ENCODE data around the gene ARMC12. TPM values are rescaled to one million over a fixed set of nuclear protein-coding genes. Genes with fewer than 3 reads are reported as not detected.

Gene ARMC12
- total and polyA plus RNA-seq, 2 donors (not counting 3 experiments of a cell fraction or from before 2014, with no cell fraction given): 0.91 to 1.9 TPM

DNA sequence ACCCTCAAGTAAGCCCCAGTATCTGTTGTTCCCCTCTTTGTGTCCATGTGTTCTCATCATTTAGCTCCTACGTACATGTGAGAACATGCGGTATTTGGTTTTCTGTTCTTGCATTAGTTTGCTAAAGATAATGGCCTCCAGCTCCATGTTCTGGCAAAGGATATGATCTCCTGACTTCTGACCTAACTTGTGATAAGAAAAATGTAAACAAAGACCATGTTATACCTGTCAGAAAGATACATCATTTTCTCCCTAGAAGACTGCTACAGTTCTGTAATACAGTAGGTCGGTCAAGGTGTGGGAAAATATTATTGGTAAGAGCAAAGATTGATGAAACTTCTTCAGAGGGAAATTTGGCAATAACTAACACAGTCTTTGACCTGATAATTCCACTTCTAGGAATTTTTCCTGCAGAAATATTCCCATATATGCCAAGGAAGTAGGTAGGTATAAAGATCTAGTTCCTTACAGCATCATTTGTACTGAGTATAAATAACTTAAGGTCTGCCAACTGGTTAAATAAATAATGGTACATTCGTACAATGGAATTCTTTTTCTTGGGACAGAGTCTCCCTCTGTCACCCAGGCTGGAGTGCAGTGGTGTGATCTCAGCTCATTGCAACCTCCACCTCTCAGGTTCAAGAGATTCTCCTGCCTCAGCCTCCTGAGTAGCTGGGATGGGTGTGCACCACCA lies 29.0 kb upstream of the ARMC12 start:
- Histone ChIP-seq H3K27me3 (ENCODE audit: control insufficient read depth in 2 of 2, insufficient read depth in 2 of 2, low read length in 2 of 2) (no peaks in the 10 kb centered on the region), H3K4me3 (replicated peaks in 1 of 3; ENCODE audit: insufficient read depth in 1 of 3, low read depth in 1 of 3, low read length in 3 of 3) (no peak overlapping the region), H2AFZ (ENCODE audit: low read depth, low read length) (no peak overlapping the region), H3K9me3 (replicated peaks; ENCODE audit: control insufficient read depth, insufficient read depth, low read length) (no peaks in the 10 kb centered on the region), H3K4me2 (ENCODE audit: insufficient read depth, low read length) (no peak overlapping the region), H3K4me1 (ENCODE audit: control insufficient read depth, extremely low read depth, insufficient read depth, low read length) (peaks cover 3% of the 10 kb centered on the region), H3K36me3 (ENCODE audit: control insufficient read depth in 2 of 2, extremely low read depth in 1 of 2, insufficient read depth in 2 of 2, low read length in 2 of 2) (no peaks in the 10 kb centered on the region), H3K79me2 (ENCODE audit: control insufficient read depth, insufficient read depth, low read length) (no peaks in the 10 kb centered on the region), H3K9me1 (replicated peaks; ENCODE audit: control insufficient read depth, extremely low read depth, insufficient read depth, low read length) (no peaks in the 10 kb centered on the region), H3K9ac (replicated peaks; ENCODE audit: extremely low read depth, insufficient read depth, low read length) (no peak overlapping the region), H4K20me1 (replicated peaks; ENCODE audit: control insufficient read depth, extremely low read depth, insufficient read depth, low read length) (no peaks in the 10 kb centered on the region), H3K27ac (ENCODE audit: insufficient read depth, low read depth, low read length) (no peak overlapping the region)
- BruUV-seq (replicated peaks): no TSS peak
- ChIA-PET POLR2A (no interaction called here), CTCF (no interaction called here)
- no peak for FAIRE-seq
- TF ChIP-seq POLR2AphosphoS5 (IDR thresholded peaks at IDR 0.05; ENCODE audit: insufficient read depth, low read depth, low read length): no peak
- no peak for TF ChIP-seq POLR2A (IDR thresholded peaks at IDR 0.05; ENCODE audit: low read depth, low read length)
- no peak for TF ChIP-seq FOS (IDR thresholded peaks at IDR 0.05; ENCODE audit: borderline replicate concordance, insufficient read depth, low read length)
- TF ChIP-seq GATA2 (IDR thresholded peaks at IDR 0.05; ENCODE audit: insufficient read depth, insufficient read length, low read depth, low read length): no peak
- no peak for TF ChIP-seq MAX (IDR thresholded peaks at IDR 0.05; ENCODE audit: insufficient read depth, insufficient read length)
- TF ChIP-seq CTCF (IDR thresholded peaks at IDR 0.05; ENCODE audit: extremely low read depth in 1 of 2, insufficient read depth in 1 of 2, low read depth in 1 of 2, low read length in 2 of 2): no peak
- TF ChIP-seq EZH2 (IDR thresholded peaks at IDR 0.05; ENCODE audit: borderline replicate concordance, low read depth, low read length, severe bottlenecking): no peak
- TF ChIP-seq MYC (IDR thresholded peaks at IDR 0.05; ENCODE audit: low read depth, low read length): no peak
- TF ChIP-seq JUN (IDR thresholded peaks at IDR 0.05; ENCODE audit: borderline replicate concordance, insufficient read depth, insufficient read length, low read depth): no peak
- intact Hi-C loops (cut with micrococcal nuclease) (no loop called here), dilution Hi-C loops (cut with MboI; ENCODE audit: extremely low pct_ligation_motif_present, low sequenced_read_pairs) (no loop called here)
- no peak for DNase-seq (ENCODE audit: low read depth, low spot score)

All from endothelial cell of umbilical vein (primary cell).